ENCODE results near the gene MORN1. TPM values are rescaled to one million over a fixed set of nuclear protein-coding genes. Genes with fewer than 3 reads are reported as not detected.

MORN1 gene
- total and polyA plus RNA-seq, 2 of the 4 experiments (the other 2 are of a cell fraction), result 3.0 to 4.2 TPM

GRCh38 chr1:2347896-2348295, 43.5 kb downstream of the MORN1 start:
- no peak for TF ChIP-seq USF2 (IDR thresholded peaks at IDR 0.05; ENCODE audit: low read depth, low read length)
- TF ChIP-seq ELK1 (IDR thresholded peaks at IDR 0.05; ENCODE audit: borderline replicate concordance, low read depth, low read length), result no peak
- TF ChIP-seq CEBPB (IDR thresholded peaks at IDR 0.05; ENCODE audit: low read depth, low read length), result no peak
- no peak for TF ChIP-seq MXI1 (IDR thresholded peaks at IDR 0.05; ENCODE audit: borderline replicate concordance, low read depth, low read length)
- Histone ChIP-seq H3K36me3 (ENCODE audit: control insufficient read depth, insufficient read depth, low read length) (no peaks in the 10 kb centered on the region), H2AK9ac (replicated peaks; ENCODE audit: low read depth, low read length, poor library complexity) (no peak overlapping the region), H3K27me3 (ENCODE audit: control insufficient read depth, insufficient read depth, low read length) (no peaks in the 10 kb centered on the region), H3K56ac (ENCODE audit: extremely low read depth, insufficient read depth, low read length) (no peak overlapping the region), H3K18ac (ENCODE audit: low read depth, low read length) (no peak overlapping the region), H3K4me2 (ENCODE audit: low read depth, low read length) (no peak overlapping the region), H2BK15ac (ENCODE audit: low read depth, low read length) (no peak overlapping the region), H2BK20ac (ENCODE audit: low read depth, low read length) (no peak overlapping the region), H4K91ac (ENCODE audit: insufficient read depth, low read depth, low read length) (no peak overlapping the region), H3K23ac (ENCODE audit: low read depth, low read length) (no peak overlapping the region), H4K5ac (ENCODE audit: low read depth, low read length) (no peak overlapping the region), H4K20me1 (ENCODE audit: insufficient read depth, low read length) (no peaks in the 10 kb centered on the region), H3K27ac (ENCODE audit: insufficient read depth, low read length) (no peak overlapping the region), H3K4me3 (ENCODE audit: insufficient read depth, low read depth, low read length) (no peak overlapping the region), H2BK120ac (ENCODE audit: low read depth, low read length) (no peak overlapping the region), H2AK5ac (ENCODE audit: low read depth, low read length) (no peak overlapping the region), H4K8ac (ENCODE audit: low read depth in 2 of 2, low read length in 2 of 2) (no peak overlapping the region), H3K9me3 (ENCODE audit: control insufficient read depth, insufficient read depth, low read length) (no peaks in the 10 kb centered on the region), H3K14ac (replicated peaks; ENCODE audit: low read depth, low read length) (no peak overlapping the region), H3K4me1 (ENCODE audit: control insufficient read depth, insufficient read depth, low read length) (no peaks in the 10 kb centered on the region), H2BK5ac (ENCODE audit: low read depth, low read length, poor library complexity, severe bottlenecking) (no peak overlapping the region), H3K9ac (ENCODE audit: low read depth, low read length) (no peak overlapping the region), H3K4ac (ENCODE audit: low read depth, low read length) (no peak overlapping the region), H2AFZ (replicated peaks; ENCODE audit: low read length, poor library complexity) (peak overlapping the region; percentile 63), H3K9me1 (ENCODE audit: insufficient read depth, low read length) (no peaks in the 10 kb centered on the region), H3K79me1 (ENCODE audit: low read depth in 1 of 2, low read length in 2 of 2) (no peaks in the 10 kb centered on the region)
- BruUV-seq (replicated peaks), result no TSS peak
- intact Hi-C loops (cut with micrococcal nuclease) (no loop called here), in situ Hi-C loops (cut with MboI; ENCODE audit: low sequenced_read_pairs) (no loop called here), dilution Hi-C loops (cut with HindIII; ENCODE audit: low sequenced_read_pairs, unreplicated experiment) (no loop called here)
- ATAC-seq (ENCODE audit: low read depth) (no peak), DNase-seq (no peak)
- ChIA-PET CTCF (no interaction called here), POLR2A (ENCODE audit: unreplicated experiment) (no interaction called here)
- WGBS, 2 experiments (ENCODE audit: extremely low coverage in 2 of 2, insufficient read length in 1 of 2), result 85% methylated on average over 11 of the region's 23 CpGs; no CpG with 5 or more reads in 1 of the 2 experiments

All from IMR-90 (cell line).